CD4-positive, alpha-beta T cell treated with Interleukin-1 beta for 1 hour (primary cell): ENCODE results near the gene PRELID3B.
"Not testable (repeated sequence)": the region's sequence is repeated elsewhere in the genome, so short reads cannot be mapped to it uniquely, and the experiment has no call there.

Experiments
- DNase-seq, 2 donors: peaks; one replicate each; pipeline ENCODE4 v3.0.0-alpha.2; 2020 to 2022

Gene PRELID3B

GRCh38 chr20:59047938-59048680 lies 5.5 kb upstream of the PRELID3B start:
- no peak for DNase-seq

- no peak for DNase-seq
These were observed 4.3 kb upstream of the PRELID3B start for GRCh38 chr20:59046862-59047261.

GRCh38 chr20:59044796-59045195 lies 2.2 kb upstream of the PRELID3B start:
- DNase-seq: no peak

GRCh38 chr20:59044295-59044694 lies 1.7 kb upstream of the PRELID3B start:
- no peak for DNase-seq

- peak in 1 of 2 donors; percentile 6 for DNase-seq
These were observed 1.1 kb upstream of the PRELID3B start for GRCh38 chr20:59043698-59044097.

GRCh38 chr20:59042796-59043631 lies 428 bp upstream of the PRELID3B start:
- DNase-seq: peak; percentile 96 to 97

GRCh38 chr20:59041487-59041886 lies 1.1 kb downstream of the PRELID3B start:
- not testable (repeated sequence) for DNase-seq

GRCh38 chr20:59040667-59041066 lies 1.9 kb downstream of the PRELID3B start:
- DNase-seq: no peak

GRCh38 chr20:59039233-59039632 lies 3.4 kb downstream of the PRELID3B start:
- DNase-seq: no peak

- no peak for DNase-seq
These were observed 5.2 kb downstream of the PRELID3B start for GRCh38 chr20:59037386-59037785.

GRCh38 chr20:59035381-59035780 lies 7.2 kb downstream of the PRELID3B start:
- no peak for DNase-seq

- no peak for DNase-seq
These were observed 8.9 kb downstream of the PRELID3B start for GRCh38 chr20:59033616-59034165.

GRCh38 chr20:59033093-59033492 lies 9.5 kb downstream of the PRELID3B start:
- no peak for DNase-seq

GRCh38 chr20:59032713-59033059 lies 9.9 kb downstream of the PRELID3B start:
- DNase-seq: no peak

GRCh38 chr20:59032023-59032712 lies 10.4 kb downstream of the PRELID3B start, which contains the start of gene ATP5F1E:
ATP5F1E (minus strand) TSS chr20:59032335; CDS start chr20:59032251, 84 bp downstream.
- DNase-seq: peak; percentile 98

- peak in 1 of 2 donors; percentile 44 for DNase-seq
These were observed 11.0 kb downstream of the PRELID3B start for GRCh38 chr20:59031564-59032022.

GRCh38 chr20:59030911-59031563 lies 11.5 kb downstream of the PRELID3B start:
- no peak for DNase-seq

GRCh38 chr20:59028812-59029211 lies 13.8 kb downstream of the PRELID3B start:
- no peak for DNase-seq

- DNase-seq: no peak
These were observed 14.8 kb downstream of the PRELID3B start for GRCh38 chr20:59027741-59028320.

GRCh38 chr20:59026904-59027740 lies 15.5 kb downstream of the PRELID3B start:
- DNase-seq: no peak

GRCh38 chr20:59025511-59025910 lies 17.1 kb downstream of the PRELID3B start:
- DNase-seq: no peak
